GM21619 (cell line): ENCODE data around the gene ACOT12.
"Not testable (repeated sequence)": the region's sequence is repeated elsewhere in the genome, so short reads cannot be mapped to it uniquely, and the experiment has no call there.

Source experiments
- ATAC-seq: cut with Tn5 transposase; IDR thresholded peaks from one replicate; pipeline ENCODE4 v1.9.1; 2021; ENCODE audit not compliant: unreplicated experiment

Gene ACOT12

GRCh38 chr5:81344736-81345135 is 49.2 kb downstream of the ACOT12 start:
- ATAC-seq, result no peak

- ATAC-seq, result not testable (repeated sequence)
These were observed 55.7 kb downstream of the ACOT12 start for GRCh38 chr5:81338213-81338612.

- ATAC-seq, result no peak
These were observed 56.1 kb downstream of the ACOT12 start for GRCh38 chr5:81337803-81338202.

DNA sequence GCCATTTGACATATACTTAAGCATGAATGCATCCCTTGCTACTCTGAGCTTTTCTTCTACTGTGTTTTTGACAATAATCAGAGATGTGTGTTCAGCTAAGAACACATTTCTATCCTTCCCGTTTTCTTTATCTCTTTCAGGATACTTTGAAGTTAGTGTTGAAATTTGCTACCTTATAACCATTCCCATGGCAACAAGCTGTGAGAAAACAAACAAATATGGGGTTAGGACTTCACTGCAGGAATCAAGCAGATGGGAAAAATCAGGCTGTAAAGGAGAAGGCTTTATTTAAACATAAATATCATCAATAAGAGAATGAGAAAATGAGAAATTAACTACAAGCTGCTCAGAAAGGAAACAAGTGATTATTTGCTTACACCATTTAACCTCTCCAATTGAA is 57.4 kb downstream of the ACOT12 start:
- ATAC-seq, result no peak

- ATAC-seq, result no peak
These were observed 58.0 kb downstream of the ACOT12 start for GRCh38 chr5:81335946-81336345.

- no peak for ATAC-seq
These were observed 59.5 kb downstream of the ACOT12 start for GRCh38 chr5:81334304-81335061.

- no peak for ATAC-seq
These were observed 67.4 kb downstream of the ACOT12 start for GRCh38 chr5:81326554-81326953.

DNA sequence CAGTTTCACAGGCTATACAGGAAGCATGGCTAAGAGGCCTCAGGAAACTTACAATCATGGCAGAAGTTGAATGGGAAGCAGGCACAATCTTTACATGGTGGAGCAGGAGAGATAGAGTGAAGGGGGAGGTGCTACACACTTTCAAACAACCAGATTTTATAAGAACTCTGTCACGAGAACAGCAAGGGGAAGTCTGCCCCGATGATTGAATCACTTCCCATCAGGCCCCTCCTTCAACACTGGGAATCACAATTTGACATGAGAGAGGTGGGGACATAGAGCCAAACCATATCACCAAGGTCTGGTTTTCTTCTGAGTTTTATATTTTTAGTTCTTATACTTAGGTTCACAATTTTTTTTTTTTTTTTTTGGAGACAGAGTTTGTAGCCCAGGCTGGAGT is 76.4 kb downstream of the ACOT12 start:
- no peak for ATAC-seq

DNA sequence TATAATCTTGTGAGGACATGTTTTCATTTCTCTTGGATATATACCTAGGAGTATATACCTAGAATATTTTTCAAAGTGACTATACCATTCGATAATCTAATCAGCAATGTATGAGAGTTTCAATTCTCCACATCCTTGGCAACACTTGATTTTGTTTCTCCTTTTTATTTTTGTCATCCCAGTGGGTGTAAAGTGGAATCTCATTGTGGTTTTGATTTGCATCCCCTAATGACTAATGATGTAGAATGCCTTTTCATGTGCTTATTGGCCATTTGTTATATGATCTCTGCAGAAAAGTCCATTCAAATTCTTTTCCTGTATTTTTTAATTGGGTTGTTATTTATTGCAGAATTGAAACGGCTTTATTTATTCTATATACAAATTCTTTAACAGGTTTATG is 77.4 kb downstream of the ACOT12 start:
- no peak for ATAC-seq

GRCh38 chr5:81315830-81316229 is 78.1 kb downstream of the ACOT12 start:
- ATAC-seq, result no peak

- no peak for ATAC-seq
These were observed 78.6 kb downstream of the ACOT12 start for GRCh38 chr5:81315336-81315735.

GRCh38 chr5:81314581-81314980 is 79.4 kb downstream of the ACOT12 start:
- ATAC-seq, result no peak

DNA sequence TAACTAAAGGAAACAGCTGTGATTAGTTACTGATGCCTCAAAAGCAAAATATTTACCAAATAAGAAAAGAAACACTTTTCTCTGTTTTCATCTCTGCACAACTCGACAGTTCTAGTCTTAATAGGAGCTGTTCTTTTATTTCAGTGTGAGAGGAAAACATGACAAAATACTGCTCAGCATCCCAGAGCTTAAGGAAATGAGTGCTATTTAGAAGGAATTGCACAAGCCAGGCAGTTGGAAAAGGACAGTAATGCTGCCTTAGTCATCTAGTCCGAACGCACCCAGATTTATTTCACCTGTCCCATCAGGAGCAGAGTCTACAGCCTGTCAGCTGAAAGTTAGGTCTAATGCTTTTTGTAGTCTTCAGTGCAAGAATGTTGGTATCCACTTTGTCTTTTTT is 80.2 kb downstream of the ACOT12 start:
- no peak for ATAC-seq

DNA sequence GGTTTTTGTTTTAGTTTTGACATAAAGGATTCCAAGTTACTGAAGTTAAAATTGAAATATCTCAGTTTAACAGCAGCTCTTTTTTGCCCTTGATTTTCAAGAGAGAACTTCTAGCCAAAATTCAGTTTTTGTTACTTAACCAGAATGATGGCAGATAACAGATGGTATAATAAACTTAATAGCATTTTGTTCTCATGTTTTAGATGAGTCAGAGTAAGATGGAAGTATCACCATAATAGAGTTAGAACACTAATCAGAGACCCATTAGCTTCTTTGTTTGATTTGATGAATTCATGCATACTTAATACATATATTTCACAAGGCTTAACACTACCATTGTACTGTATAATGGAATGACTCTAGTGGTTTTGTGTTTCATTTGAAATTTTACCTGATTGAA is 80.7 kb downstream of the ACOT12 start:
- no peak for ATAC-seq

DNA sequence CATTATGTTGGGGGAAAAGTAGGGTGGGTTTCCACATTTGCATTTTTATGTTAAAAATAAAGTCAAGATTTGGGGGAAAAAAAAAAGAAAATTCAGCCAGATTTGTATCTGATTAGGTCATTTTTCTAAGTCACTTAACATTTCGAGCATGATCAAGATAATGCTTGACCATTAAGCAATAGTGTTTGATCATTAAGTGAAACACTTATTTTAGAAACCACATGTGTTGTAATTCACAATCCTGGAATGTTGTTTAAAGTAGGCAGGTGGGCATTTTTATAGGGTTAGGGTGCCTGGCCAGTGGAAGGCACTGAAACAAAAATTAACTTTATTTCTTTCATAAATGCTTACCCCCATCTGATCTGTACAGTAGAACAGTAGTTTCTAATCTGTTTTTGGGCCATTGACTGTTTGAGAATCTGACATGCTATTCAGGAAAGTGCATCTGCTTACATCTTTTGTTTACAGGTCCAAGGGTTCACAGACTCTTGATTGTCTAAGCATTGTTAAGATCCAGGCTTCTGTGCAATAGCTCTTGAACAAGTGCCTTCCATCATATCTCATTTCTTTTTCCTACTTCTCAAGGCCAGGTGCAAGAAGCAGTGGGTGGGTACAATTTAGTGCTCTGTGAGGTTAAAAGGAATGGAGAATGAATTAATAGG is 83.4 kb downstream of the ACOT12 start:
- no peak for ATAC-seq

GRCh38 chr5:81308836-81309235 is 85.1 kb downstream of the ACOT12 start:
- ATAC-seq, result no peak

- no peak for ATAC-seq
These were observed 88.1 kb downstream of the ACOT12 start for GRCh38 chr5:81305785-81306184.

GRCh38 chr5:81303563-81303962 is 90.4 kb downstream of the ACOT12 start:
- no peak for ATAC-seq

- no peak for ATAC-seq
These were observed 91.3 kb downstream of the ACOT12 start for GRCh38 chr5:81302596-81302995.

- peak; percentile 96 for ATAC-seq
These were observed 92.5 kb downstream of the ACOT12 start, which contains the start of gene ZCCHC9 for GRCh38 chr5:81301271-81302015. Gene ZCCHC9 (plus strand): TSS chr5:81301587. CDS start chr5:81304758, 3,171 bp downstream.

DNA sequence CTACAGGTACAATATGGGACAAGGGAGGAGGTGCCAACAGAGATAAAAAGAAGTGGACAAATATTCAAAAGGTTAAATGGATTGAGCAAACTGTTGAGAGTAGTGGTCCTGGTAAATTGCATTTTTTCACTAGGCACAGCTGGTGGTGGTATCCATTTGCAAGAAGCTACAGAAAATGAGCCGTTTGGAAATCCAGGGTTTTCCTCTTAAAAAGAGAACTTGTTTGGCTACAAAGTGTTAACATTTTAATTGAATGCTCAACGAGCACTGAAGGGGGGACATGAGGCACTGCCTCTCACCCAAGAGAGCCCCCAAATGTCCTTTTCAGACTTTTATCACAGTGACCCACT is 93.0 kb downstream of the ACOT12 start:
- no peak for ATAC-seq

- no peak for ATAC-seq
These were observed 96.4 kb downstream of the ACOT12 start for GRCh38 chr5:81297531-81297930.
